ENCODE data around the gene CACNA2D2. TPM values are rescaled to one million over a fixed set of nuclear protein-coding genes. Genes with fewer than 3 reads are reported as not detected.
A peak's percentile ranks its signal among the peaks of the same experiment; 100 is the strongest.

CACNA2D2 gene
- total and polyA plus RNA-seq, 2 of the 8 experiments (the other 6 are each of a cell fraction or from before 2014, with no cell fraction given), result 14.1 to 25.0 TPM

DNA sequence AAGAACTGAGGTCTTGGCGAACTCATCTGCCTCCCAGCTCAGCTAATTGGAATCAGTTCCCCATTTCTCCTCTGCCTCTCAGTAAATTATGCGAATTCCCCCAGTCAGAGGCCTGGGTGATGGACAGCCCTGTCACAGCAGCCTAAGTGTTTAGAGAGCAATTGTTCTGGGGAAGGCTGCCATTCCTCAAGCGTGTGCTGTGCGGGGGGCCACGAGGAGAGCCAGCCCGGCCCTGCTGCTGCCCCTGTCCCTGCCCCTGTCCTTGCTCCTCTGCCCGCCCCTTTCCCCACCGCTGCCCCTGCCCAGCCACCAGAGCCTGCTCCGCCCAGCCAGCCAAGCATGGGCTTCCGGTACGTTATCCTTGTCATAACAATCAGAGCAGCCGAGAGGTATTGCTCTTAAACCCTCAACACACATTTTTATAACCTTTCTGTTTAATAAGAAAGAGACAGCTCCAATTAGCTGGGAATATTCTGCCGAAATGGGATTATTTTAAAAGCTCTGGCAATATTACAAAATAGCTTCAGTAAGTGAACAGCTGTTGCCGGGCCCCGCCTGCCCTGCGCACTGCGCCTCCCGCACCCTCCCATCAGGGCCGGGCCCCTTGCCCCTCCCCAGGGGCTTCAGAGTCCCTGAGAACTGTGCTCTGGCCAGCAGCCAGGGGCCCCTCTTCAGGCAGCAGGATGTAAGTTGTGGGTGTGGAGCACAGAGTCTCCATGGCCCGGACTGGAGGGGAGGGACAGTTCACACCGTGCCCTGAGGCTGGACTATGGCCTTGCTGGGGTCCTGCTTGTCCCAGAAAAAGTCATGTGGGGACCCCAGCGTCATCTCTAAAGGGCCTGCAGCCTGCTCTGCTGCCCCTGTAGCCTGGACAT is 12.4 kb upstream of the CACNA2D2 start (continued):
- TF ChIP-seq SP2 (IDR thresholded peaks at IDR 0.05; ENCODE audit: low read length) (no peak), BACH1 (IDR thresholded peaks at IDR 0.05; ENCODE audit: low read length) (no peak), CTBP2 (IDR thresholded peaks at IDR 0.05; ENCODE audit: borderline replicate concordance, insufficient read depth, insufficient read length, low read length) (no peak), SRF (IDR thresholded peaks at IDR 0.05; ENCODE audit: low read depth, low read length) (peak; percentile 52; the same call in 1 of the 2 replicates), SIX5 (IDR thresholded peaks at IDR 0.05; ENCODE audit: low read depth, low read length) (no peak), NRF1 (IDR thresholded peaks at IDR 0.05; ENCODE audit: low read depth, low read length) (peak; percentile 30; the same call in 1 of the 2 replicates), TBP (IDR thresholded peaks at IDR 0.05; ENCODE audit: low read depth, low read length) (peak; percentile 42; the same call in 1 of the 2 replicates), MAFK (IDR thresholded peaks at IDR 0.05; ENCODE audit: low read depth, low read length) (0 out of 2 replicates have a peak, but pooled peaks have one; percentile 8)
- TF ChIP-seq, protein P1, sequence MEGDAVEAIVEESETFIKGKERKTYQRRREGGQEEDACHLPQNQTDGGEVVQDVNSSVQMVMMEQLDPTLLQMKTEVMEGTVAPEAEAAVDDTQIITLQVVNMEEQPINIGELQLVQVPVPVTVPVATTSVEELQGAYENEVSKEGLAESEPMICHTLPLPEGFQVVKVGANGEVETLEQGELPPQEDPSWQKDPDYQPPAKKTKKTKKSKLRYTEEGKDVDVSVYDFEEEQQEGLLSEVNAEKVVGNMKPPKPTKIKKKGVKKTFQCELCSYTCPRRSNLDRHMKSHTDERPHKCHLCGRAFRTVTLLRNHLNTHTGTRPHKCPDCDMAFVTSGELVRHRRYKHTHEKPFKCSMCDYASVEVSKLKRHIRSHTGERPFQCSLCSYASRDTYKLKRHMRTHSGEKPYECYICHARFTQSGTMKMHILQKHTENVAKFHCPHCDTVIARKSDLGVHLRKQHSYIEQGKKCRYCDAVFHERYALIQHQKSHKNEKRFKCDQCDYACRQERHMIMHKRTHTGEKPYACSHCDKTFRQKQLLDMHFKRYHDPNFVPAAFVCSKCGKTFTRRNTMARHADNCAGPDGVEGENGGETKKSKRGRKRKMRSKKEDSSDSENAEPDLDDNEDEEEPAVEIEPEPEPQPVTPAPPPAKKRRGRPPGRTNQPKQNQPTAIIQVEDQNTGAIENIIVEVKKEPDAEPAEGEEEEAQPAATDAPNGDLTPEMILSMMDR (IDR thresholded peaks at IDR 0.05; ENCODE audit: control extremely low read depth in 1 of 3, insufficient read depth in 1 of 3, low read depth in 1 of 3, low read length in 3 of 3), result no peak

All from H1 (cell line).